GM12874 (cell line): ENCODE measurements around the gene CLN6.

Source experiments
- CTCF ChIP-seq: IDR thresholded peaks from 2 replicates; pipeline ENCODE4 v1.5.1; 2011; ENCODE audit warnings: low read depth, mild to moderate bottlenecking, control low read depth, low read length, moderate library complexity; ENCODE audit not compliant: insufficient read depth

The CLN6 gene

GRCh38 chr15:68184616-68185480, 44.7 kb downstream of the CLN6 start:
- TF ChIP-seq CTCF = no peak

DNA sequence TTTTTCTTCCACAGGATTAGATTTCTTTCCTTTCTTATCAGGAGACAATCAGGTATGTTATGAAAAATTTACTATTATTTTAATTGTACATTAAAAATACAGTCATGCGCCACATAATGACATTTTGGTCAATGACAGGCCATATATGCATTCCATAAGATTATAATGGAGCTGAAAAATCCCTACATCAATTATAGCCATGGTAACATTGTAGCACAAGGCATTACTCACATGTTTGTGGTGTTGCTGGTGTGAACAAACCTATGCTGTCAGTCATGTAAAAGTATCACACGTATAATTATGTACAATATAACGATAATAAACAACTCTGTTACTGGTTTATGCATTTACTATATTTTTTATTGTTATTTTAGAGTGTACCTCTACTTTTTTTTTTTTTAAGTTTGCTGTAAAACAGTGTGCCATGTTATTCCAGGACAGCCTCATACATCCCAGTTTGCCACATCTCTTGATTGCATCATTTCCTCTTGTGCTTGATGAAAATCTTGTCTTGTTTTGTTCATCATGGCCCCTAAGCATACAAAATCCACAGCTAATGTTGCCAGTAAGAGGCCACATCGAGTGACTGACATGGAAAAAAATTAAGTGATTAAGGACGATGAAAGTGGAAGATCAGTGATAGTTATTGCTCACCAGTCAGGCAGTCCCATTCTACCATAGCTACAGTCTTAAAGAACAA, 45.8 kb downstream of the CLN6 start:
- TF ChIP-seq CTCF = no peak

DNA sequence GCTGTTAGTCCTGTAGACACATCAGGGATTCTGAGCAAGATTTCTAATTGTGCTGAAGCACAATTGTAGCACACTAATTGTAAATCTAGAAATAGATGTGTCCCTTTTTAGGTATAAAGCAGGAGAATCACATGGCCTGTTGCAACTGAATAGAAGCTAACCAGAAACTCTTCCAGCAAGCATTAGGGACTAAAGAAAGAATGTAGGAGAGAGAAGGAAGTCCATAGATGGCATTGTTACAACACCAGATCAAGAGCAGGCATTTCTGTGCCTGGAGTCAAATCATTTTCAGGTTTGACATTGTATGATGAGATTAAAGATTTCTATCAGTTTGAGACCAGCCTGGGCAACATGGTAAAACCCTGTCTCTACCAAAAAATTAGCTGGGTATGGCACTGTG, 51.8 kb downstream of the CLN6 start:
- TF ChIP-seq CTCF = no peak

DNA sequence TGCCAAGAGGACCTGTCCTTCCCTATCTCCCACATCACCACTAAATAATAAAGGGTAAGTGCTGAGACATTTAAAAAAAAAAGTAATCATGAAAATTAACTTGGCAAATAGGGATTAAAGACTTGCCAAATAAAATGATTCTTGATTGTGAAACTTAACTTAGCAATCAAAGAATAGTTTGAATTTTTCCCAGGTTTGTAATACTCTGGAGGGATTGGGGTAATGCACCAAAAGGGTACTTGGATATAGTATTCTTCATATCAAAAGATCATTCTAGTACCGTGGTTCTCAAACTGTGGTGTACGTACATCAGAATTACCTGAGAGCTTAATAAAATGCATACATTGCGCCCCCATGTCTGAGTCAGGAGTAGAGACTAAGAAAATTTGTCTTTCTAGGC, 52.9 kb downstream of the CLN6 start:
- no peak for TF ChIP-seq CTCF

DNA sequence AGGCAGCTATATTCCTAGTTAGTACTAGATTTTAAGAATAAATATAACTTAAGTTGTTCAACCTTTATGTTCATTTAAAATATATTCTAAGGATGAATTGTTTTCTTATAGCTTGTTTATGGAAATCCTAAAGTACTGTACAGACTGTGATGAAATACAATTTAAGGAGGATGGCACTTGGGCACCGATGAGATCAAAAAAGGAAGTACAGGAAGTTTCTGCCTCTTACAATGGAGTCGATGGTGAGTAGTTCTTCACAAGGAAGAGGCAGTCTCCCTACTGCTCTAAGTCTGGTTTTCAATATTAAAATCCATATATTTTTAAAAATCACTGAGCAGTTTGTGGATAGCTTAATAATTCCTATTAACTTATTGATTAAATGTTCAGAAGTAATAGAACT, 54.0 kb downstream of the CLN6 start:
- TF ChIP-seq CTCF = no peak

GRCh38 chr15:68173119-68173518, 56.4 kb downstream of the CLN6 start:
- no peak for TF ChIP-seq CTCF

- no peak for TF ChIP-seq CTCF
Observed at GRCh38 chr15:68166847-68167246, 62.7 kb downstream of the CLN6 start.
